A673 (cell line): Measurements from ENCODE around the gene KCTD14. TPM values are rescaled to one million over a fixed set of nuclear protein-coding genes. Genes with fewer than 3 reads are reported as not detected.
"Not testable (repeated sequence)": the region's sequence is repeated elsewhere in the genome, so short reads cannot be mapped to it uniquely, and the experiment has no call there.

Source experiments
- BruUV-seq: library from RNA; stranded (reverse); fragments of 400-500 nt; replicated peaks from 2 replicates; lab custom pipeline; 2021; lab: Mats Ljungman, UMichigan
- CTCF ChIA-PET: fragments of 300-600 bp; sonication (Branson Sonifier 250); formaldehyde crosslinking; loops from one replicate; lab custom pipeline; 2022; ENCODE audit warnings: antibody characterized with exemption; lab: Charles Lee
- POLR2A ChIA-PET: fragments of 300-600 bp; sonication (Branson Sonifier 250); formaldehyde crosslinking; loops from one replicate; lab custom pipeline; 2022; ENCODE audit warnings: antibody characterized with exemption; ENCODE audit not compliant: low non-redundant PET; lab: Charles Lee
- DNase-seq: peaks from one replicate; pipeline ENCODE4 v3.0.0-alpha.2; 2015; ENCODE audit warnings: low spot score
- H3K27ac ChIP-seq: fragments of 200-600 bp; sonication (generic); 2 replicates; pipeline ENCODE4 v1.5.1; 2016; ENCODE audit warnings: mixed run types, low read depth, mild to moderate bottlenecking, mixed read lengths, antibody characterized with exemption, low read length; ENCODE audit not compliant: poor library complexity, severe bottlenecking
- H3K27me3 ChIP-seq: fragments of 200-600 bp; sonication (generic); replicated peaks from 2 replicates; pipeline ENCODE4 v1.6.1; 2017; ENCODE audit warnings: mixed run types, low read depth, mild to moderate bottlenecking, mixed read lengths, antibody characterized with exemption, low read length; ENCODE audit not compliant: insufficient read depth, poor library complexity
- H3K36me3 ChIP-seq: fragments of 200-600 bp; sonication (generic); 2 replicates; pipeline ENCODE4 v1.6.1; 2016; ENCODE audit warnings: mixed run types, mild to moderate bottlenecking, mixed read lengths, antibody characterized with exemption, low read length; ENCODE audit not compliant: insufficient read depth, poor library complexity, severe bottlenecking
- H3K4me1 ChIP-seq: fragments of 200-600 bp; sonication (generic); 2 replicates; pipeline ENCODE4 v1.6.1; 2017; ENCODE audit warnings: mixed run types, mild to moderate bottlenecking, mixed read lengths, antibody characterized with exemption, low read length; ENCODE audit not compliant: insufficient read depth, poor library complexity, severe bottlenecking
- H3K4me3 ChIP-seq: fragments of 200-600 bp; sonication (generic); 2 replicates; pipeline ENCODE4 v1.5.1; 2016; ENCODE audit warnings: low read depth, mixed run types, mild to moderate bottlenecking, mixed read lengths, low read length; ENCODE audit not compliant: poor library complexity, severe bottlenecking
- H3K9me3 ChIP-seq: fragments of 200-600 bp; sonication (generic); 2 replicates; pipeline ENCODE4 v1.6.1; 2016; ENCODE audit warnings: mixed run types, low read depth, mild to moderate bottlenecking, mixed read lengths, antibody characterized with exemption, low read length; ENCODE audit not compliant: poor library complexity, severe bottlenecking
- EZH2 ChIP-seq: fragments of 200-600 bp; sonication (generic); IDR thresholded peaks from 2 replicates; pipeline ENCODE4 v1.6.1; 2017; ENCODE audit warnings: borderline replicate concordance, low read depth, mild to moderate bottlenecking, mixed read lengths, antibody characterized with exemption, low read length; ENCODE audit not compliant: poor library complexity, severe bottlenecking
- intact Hi-C: fragments of 100-400 bp; cut with micrococcal nuclease; formaldehyde crosslinking; loops from one replicate; pipeline ENCODE4 v1.10.0; 2022; ENCODE audit not compliant: unreplicated experiment
- total RNA-seq: library from RNA; stranded (reverse); gene quantifications from 2 replicates; pipeline ENCODE4 v1.2.3, GENCODE V29; 2021
- TF ChIP-seq, protein P1 (sequence below): fragments of 300-800, 200-600 bp; sonication (generic); conservative IDR thresholded peaks from 2 replicates; pipeline ENCODE4 v1.5.1; 2017; ENCODE audit warnings: low read depth, mild to moderate bottlenecking, antibody characterized with exemption, low read length, moderate library complexity, mixed read lengths

KCTD14 gene
- total RNA-seq, 1 experiment from 2014 or later = 0.45 TPM

- Histone ChIP-seq H3K9me3 (no peaks in the 10 kb centered on the region), H3K4me1 (no peaks in the 10 kb centered on the region), H3K36me3 (no peaks in the 10 kb centered on the region), H3K27me3 (no peaks in the 10 kb centered on the region), H3K4me3 (no peak overlapping the region), H3K27ac (no peak overlapping the region)
- TF ChIP-seq, protein P1, sequence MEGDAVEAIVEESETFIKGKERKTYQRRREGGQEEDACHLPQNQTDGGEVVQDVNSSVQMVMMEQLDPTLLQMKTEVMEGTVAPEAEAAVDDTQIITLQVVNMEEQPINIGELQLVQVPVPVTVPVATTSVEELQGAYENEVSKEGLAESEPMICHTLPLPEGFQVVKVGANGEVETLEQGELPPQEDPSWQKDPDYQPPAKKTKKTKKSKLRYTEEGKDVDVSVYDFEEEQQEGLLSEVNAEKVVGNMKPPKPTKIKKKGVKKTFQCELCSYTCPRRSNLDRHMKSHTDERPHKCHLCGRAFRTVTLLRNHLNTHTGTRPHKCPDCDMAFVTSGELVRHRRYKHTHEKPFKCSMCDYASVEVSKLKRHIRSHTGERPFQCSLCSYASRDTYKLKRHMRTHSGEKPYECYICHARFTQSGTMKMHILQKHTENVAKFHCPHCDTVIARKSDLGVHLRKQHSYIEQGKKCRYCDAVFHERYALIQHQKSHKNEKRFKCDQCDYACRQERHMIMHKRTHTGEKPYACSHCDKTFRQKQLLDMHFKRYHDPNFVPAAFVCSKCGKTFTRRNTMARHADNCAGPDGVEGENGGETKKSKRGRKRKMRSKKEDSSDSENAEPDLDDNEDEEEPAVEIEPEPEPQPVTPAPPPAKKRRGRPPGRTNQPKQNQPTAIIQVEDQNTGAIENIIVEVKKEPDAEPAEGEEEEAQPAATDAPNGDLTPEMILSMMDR = no peak
- TF ChIP-seq EZH2 = no peak
- DNase-seq = no peak
- ChIA-PET POLR2A (no interaction called here), CTCF (interaction anchor here (0.7 kb wide), 1 partner anchor 377 kb away, joined by 7 read pairs; no protein-coding TSS in a partner anchor)
- BruUV-seq = no TSS peak
- intact Hi-C loops = no loop called here
These were observed 37.5 kb upstream of the KCTD14 start for GRCh38 chr11:78060533-78060932.

GRCh38 chr11:78059749-78060328, 36.8 kb upstream of the KCTD14 start:
- H3K4me3 ChIP-seq, H3K36me3 ChIP-seq, DNase-seq, BruUV-seq, POLR2A ChIA-PET, H3K27ac ChIP-seq, intact Hi-C loops, CTCF ChIA-PET, H3K4me1 ChIP-seq, H3K27me3 ChIP-seq, H3K9me3 ChIP-seq: not testable (repeated sequence)

- no peak overlapping the region for H3K4me3 ChIP-seq
- H3K9me3 ChIP-seq = no peaks in the 10 kb centered on the region
- CTCF ChIA-PET = no interaction called here
- BruUV-seq = no TSS peak
- H3K36me3 ChIP-seq = no peaks in the 10 kb centered on the region
- no peak overlapping the region for H3K27ac ChIP-seq
- no peaks in the 10 kb centered on the region for H3K4me1 ChIP-seq
- POLR2A ChIA-PET = interaction anchor here (0.5 kb wide), 1 partner anchor 362 kb away, joined by 4 read pairs; no protein-coding TSS in a partner anchor
- no peak for DNase-seq
- intact Hi-C loops = no loop called here
- TF ChIP-seq EZH2 = no peak
- TF ChIP-seq, protein P1 = no peak
- no peaks in the 10 kb centered on the region for H3K27me3 ChIP-seq
These were observed 34.5 kb upstream of the KCTD14 start for GRCh38 chr11:78057462-78058055.

DNA sequence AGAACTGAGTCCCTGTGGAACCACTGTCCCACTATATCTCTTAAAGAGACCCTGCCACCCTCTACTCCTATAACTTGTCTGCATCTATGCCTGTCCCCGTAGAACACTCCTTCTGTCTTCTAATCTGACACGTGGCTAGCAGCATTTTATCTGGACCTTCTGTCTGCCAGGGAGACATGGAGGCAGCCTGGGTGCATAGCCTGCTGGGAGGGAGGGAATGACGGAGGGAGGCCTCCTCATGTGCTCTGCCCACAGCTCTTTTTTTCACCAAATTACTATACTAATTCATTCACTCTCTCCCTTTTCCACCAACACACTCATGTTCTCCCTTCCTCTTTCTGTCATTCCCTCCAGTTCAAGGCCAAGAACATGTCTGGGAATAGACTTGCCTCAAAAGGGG, 33.0 kb upstream of the KCTD14 start:
- ChIA-PET CTCF (no interaction called here), POLR2A (no interaction called here)
- no peak overlapping the region for H3K4me3 ChIP-seq
- no peaks in the 10 kb centered on the region for H3K36me3 ChIP-seq
- BruUV-seq = no TSS peak
- H3K27me3 ChIP-seq = no peaks in the 10 kb centered on the region
- intact Hi-C loops = no loop called here
- no peaks in the 10 kb centered on the region for H3K9me3 ChIP-seq
- H3K4me1 ChIP-seq = no peaks in the 10 kb centered on the region
- H3K27ac ChIP-seq = no peak overlapping the region
- no peak for DNase-seq
- TF ChIP-seq EZH2 = no peak
- TF ChIP-seq, protein P1 = no peak
